HPDE6-E6E7 (cell line): Measurements from ENCODE around the gene NDUFB8.
A peak's percentile ranks its signal among the peaks of the same experiment; 100 is the strongest.
"Not testable (repeated sequence)": the region's sequence is repeated elsewhere in the genome, so short reads cannot be mapped to it uniquely, and the experiment has no call there.

Experiments used
- DNase-seq: peaks from one replicate; pipeline ENCODE4 v3.0.0; 2011; ENCODE audit warnings: missing footprints; ENCODE audit errors: extremely low spot score

The NDUFB8 gene

GRCh38 chr10:100529475-100530298, at the start of gene NDUFB8:
Gene NDUFB8 (minus strand): TSS chr10:100529871. CDS start chr10:100529851, 20 bp downstream.
- peak; percentile 77 for DNase-seq

- no peak for DNase-seq
These were observed 46.6 kb upstream of the NDUFB8 start for GRCh38 chr10:100576282-100576635.

GRCh38 chr10:100575585-100576281, 46.1 kb upstream of the NDUFB8 start:
- DNase-seq, result no peak

GRCh38 chr10:100575146-100575545, 45.5 kb upstream of the NDUFB8 start:
- not testable (repeated sequence) for DNase-seq

GRCh38 chr10:100571084-100571856, 41.6 kb upstream of the NDUFB8 start:
- DNase-seq, result no peak

GRCh38 chr10:100570506-100570905, 40.8 kb upstream of the NDUFB8 start:
- no peak for DNase-seq

- no peak for DNase-seq
These were observed 40.2 kb upstream of the NDUFB8 start for GRCh38 chr10:100569687-100570481.

GRCh38 chr10:100568912-100569311, 39.2 kb upstream of the NDUFB8 start:
- DNase-seq, result no peak

- DNase-seq, result no peak
These were observed 38.2 kb upstream of the NDUFB8 start for GRCh38 chr10:100567826-100568225.

- DNase-seq, result no peak
These were observed 37.6 kb upstream of the NDUFB8 start for GRCh38 chr10:100567249-100567648.

- no peak for DNase-seq
These were observed 36.9 kb upstream of the NDUFB8 start for GRCh38 chr10:100566561-100566960.

- no peak for DNase-seq
These were observed 35.7 kb upstream of the NDUFB8 start for GRCh38 chr10:100565206-100565985.

GRCh38 chr10:100562008-100562672, 32.5 kb upstream of the NDUFB8 start:
- peak; percentile 92 for DNase-seq

- DNase-seq, result no peak
These were observed 31.3 kb upstream of the NDUFB8 start for GRCh38 chr10:100561005-100561404.

- no peak for DNase-seq
These were observed 30.6 kb upstream of the NDUFB8 start for GRCh38 chr10:100560248-100560647.

GRCh38 chr10:100554902-100555301, 25.2 kb upstream of the NDUFB8 start:
- DNase-seq, result no peak

GRCh38 chr10:100553929-100554328, 24.3 kb upstream of the NDUFB8 start:
- no peak for DNase-seq

- DNase-seq, result no peak
These were observed 22.1 kb upstream of the NDUFB8 start for GRCh38 chr10:100551738-100552137.

- no peak for DNase-seq
These were observed 21.5 kb upstream of the NDUFB8 start for GRCh38 chr10:100551196-100551595.

GRCh38 chr10:100544950-100545349, 15.3 kb upstream of the NDUFB8 start:
- no peak for DNase-seq
